Measurements from ENCODE around the gene MAP1LC3B.

GRCh38 chr16:87344931-87345631 is 47.1 kb upstream of the MAP1LC3B start:
- TF ChIP-seq CEBPB (IDR thresholded peaks at IDR 0.05; ENCODE audit: low read depth, low read length) (no peak), CTCF (IDR thresholded peaks at IDR 0.05; ENCODE audit: control extremely low read depth in 1 of 3, insufficient read depth in 1 of 3, low read depth in 1 of 3, low read length in 3 of 3) (no peak)
